ENCODE results near the gene LNP1. TPM values are rescaled to one million over a fixed set of nuclear protein-coding genes. Genes with fewer than 3 reads are reported as not detected.

Gene LNP1
- total and polyA plus RNA-seq, 2 of the 8 experiments (the other 6 are each of a cell fraction or from before 2014, with no cell fraction given) = 6.6 to 8.7 TPM

GRCh38 chr3:100468676-100469075, 67.3 kb downstream of the LNP1 start (continued):
- TF ChIP-seq CBX5 (IDR thresholded peaks at IDR 0.05; ENCODE audit: low read depth, low read length) (no peak), TBP (IDR thresholded peaks at IDR 0.05; ENCODE audit: low read depth, low read length) (no peak), CHD2 (IDR thresholded peaks at IDR 0.05; ENCODE audit: low read length) (no peak)
